Body of pancreas (tissue), 4 donors: ENCODE data around the gene ALCAM.

ENCODE experiments used
- POLR2A ChIP-seq, 3 donors: fragments of 450-650 bp; IDR thresholded peaks; one replicate each; pipeline ENCODE4 v1.6.1; 2016; ENCODE audit warnings: antibody characterized with exemption in 3 of 3, mild to moderate bottlenecking in 2 of 3
- TF ChIP-seq, protein P1 (sequence below), 7 experiments: fragments of 450-650 bp in 4 of 7; fragments of 200-600 bp in 3 of 7; sonication (generic) in 3 of 7; IDR thresholded peaks; one replicate each; pipeline ENCODE4 v1.5.1; 2016 to 2019; ENCODE audit warnings: antibody characterized with exemption in 7 of 7

DNA sequence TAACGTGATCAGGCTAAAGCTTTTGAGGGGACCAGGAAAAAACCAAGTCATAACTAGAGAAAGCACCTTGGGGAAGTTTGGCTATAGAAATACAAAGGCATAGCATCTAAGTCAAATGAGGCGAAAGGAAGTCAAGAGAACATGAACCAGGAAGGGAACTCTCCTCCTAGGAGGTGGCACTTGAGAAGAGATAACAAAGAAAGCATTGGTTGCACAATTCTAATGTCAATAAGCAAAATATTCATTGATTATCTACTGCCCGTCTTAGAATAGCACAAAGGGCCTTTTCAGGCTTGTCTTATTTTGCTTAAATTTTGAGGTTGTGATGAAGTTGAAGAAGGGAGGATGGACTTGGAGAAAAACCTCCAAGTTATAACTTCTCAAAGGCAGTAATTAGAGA is 73.4 kb downstream of the ALCAM start:
- TF ChIP-seq, protein P1, sequence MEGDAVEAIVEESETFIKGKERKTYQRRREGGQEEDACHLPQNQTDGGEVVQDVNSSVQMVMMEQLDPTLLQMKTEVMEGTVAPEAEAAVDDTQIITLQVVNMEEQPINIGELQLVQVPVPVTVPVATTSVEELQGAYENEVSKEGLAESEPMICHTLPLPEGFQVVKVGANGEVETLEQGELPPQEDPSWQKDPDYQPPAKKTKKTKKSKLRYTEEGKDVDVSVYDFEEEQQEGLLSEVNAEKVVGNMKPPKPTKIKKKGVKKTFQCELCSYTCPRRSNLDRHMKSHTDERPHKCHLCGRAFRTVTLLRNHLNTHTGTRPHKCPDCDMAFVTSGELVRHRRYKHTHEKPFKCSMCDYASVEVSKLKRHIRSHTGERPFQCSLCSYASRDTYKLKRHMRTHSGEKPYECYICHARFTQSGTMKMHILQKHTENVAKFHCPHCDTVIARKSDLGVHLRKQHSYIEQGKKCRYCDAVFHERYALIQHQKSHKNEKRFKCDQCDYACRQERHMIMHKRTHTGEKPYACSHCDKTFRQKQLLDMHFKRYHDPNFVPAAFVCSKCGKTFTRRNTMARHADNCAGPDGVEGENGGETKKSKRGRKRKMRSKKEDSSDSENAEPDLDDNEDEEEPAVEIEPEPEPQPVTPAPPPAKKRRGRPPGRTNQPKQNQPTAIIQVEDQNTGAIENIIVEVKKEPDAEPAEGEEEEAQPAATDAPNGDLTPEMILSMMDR (IDR thresholded peaks at IDR 0.05) = no peak
- no peak for TF ChIP-seq POLR2A (IDR thresholded peaks at IDR 0.05)
